Fibroblast of the aortic adventitia (primary cell): Measurements from ENCODE around the gene NXPH1. TPM values are rescaled to one million over a fixed set of nuclear protein-coding genes. Genes with fewer than 3 reads are reported as not detected.

Experiments used
- DNase-seq: peaks from one replicate; pipeline ENCODE4 v3.0.0-alpha.2; 2010; ENCODE audit warnings: low read depth
- H3K4me3 ChIP-seq: 2 replicates; pipeline ENCODE4 v1.5.1; 2011; ENCODE audit warnings: low read depth, mild to moderate bottlenecking, control low read depth, low read length, moderate library complexity
- total RNA-seq: library from RNA; depleted of rRNA; stranded (reverse); fragments of >200 nt; gene quantifications from 2 replicates; pipeline ENCODE4 v1.2.3, GENCODE V29; 2012; ENCODE audit warnings: low replicate concordance
- TF ChIP-seq, protein P1 (sequence below): IDR thresholded peaks from 2 replicates; pipeline ENCODE4 v1.5.1; 2011; ENCODE audit warnings: mild to moderate bottlenecking, low read length, control low read depth, inconsistent platforms; ENCODE audit not compliant: insufficient read depth

Gene NXPH1
- total RNA-seq, result not detected in 2 replicates

- TF ChIP-seq, protein P1, sequence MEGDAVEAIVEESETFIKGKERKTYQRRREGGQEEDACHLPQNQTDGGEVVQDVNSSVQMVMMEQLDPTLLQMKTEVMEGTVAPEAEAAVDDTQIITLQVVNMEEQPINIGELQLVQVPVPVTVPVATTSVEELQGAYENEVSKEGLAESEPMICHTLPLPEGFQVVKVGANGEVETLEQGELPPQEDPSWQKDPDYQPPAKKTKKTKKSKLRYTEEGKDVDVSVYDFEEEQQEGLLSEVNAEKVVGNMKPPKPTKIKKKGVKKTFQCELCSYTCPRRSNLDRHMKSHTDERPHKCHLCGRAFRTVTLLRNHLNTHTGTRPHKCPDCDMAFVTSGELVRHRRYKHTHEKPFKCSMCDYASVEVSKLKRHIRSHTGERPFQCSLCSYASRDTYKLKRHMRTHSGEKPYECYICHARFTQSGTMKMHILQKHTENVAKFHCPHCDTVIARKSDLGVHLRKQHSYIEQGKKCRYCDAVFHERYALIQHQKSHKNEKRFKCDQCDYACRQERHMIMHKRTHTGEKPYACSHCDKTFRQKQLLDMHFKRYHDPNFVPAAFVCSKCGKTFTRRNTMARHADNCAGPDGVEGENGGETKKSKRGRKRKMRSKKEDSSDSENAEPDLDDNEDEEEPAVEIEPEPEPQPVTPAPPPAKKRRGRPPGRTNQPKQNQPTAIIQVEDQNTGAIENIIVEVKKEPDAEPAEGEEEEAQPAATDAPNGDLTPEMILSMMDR, result no peak
- no peak within 1 kb of the TSS for H3K4me3 ChIP-seq
- no peak for DNase-seq
Measured at GRCh38 chr7:8433477-8434289, at the start of gene NXPH1. NXPH1 (plus strand) TSS chr7:8433609.

- TF ChIP-seq, protein P1, result no peak
- H3K4me3 ChIP-seq, result no peak overlapping the region
- no peak for DNase-seq
Measured at GRCh38 chr7:8384901-8385300, 48.5 kb upstream of the NXPH1 start.

GRCh38 chr7:8386926-8387550 lies 46.4 kb upstream of the NXPH1 start:
- no peak overlapping the region for H3K4me3 ChIP-seq
- TF ChIP-seq, protein P1, result no peak
- DNase-seq, result no peak

DNA sequence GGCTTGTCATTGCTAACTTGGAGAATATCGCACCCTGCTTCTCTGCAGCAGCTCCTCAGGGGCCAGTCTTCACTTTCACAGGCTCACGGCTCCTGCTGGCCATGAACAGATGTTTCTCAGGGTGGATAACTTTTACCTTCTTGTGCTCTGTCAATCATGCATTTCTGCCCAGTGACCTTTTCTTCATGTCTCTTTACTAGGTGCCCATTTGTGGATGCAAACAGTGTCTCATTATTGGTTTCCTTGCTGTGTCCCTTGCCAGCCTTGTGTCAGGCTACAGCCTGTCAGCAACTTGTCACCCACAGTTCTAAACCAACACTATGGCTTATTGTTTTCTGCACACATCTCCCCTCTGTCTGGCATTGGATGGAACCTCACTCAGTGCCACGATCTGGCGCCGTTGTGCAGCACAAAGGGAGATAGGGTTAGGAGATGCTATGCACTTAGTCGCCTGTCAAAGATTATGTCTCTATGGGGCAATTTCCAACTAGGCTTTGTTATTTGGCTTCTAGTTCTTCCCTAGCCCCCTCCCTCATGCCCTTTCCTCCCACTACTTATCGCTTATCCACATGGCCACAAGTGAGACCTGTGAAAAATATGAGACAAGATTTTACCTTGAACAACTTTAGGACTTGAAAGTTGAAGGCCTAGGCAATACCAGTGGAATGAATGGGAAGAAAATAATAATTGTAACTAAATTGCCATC lies 45.7 kb upstream of the NXPH1 start:
- TF ChIP-seq, protein P1, result no peak
- DNase-seq, result no peak
- H3K4me3 ChIP-seq, result no peak overlapping the region

DNA sequence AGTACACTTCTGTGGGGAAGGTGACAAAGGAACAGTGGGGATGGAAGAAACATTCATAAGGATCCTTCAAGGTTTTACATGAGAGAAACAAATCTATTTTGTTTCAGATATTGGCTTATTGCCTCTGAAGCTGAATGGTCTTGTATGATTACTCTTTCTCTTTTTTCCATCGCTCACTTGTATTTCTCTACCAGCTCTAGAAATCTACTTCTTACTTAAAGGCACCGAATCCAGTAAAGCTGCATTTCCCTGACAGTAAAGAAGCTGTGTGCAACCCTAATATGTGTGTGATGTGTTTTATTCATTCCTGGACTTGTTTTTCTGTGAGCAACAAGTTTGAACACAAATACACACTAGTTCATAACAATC lies 45.2 kb upstream of the NXPH1 start:
- no peak for DNase-seq
- no peak overlapping the region for H3K4me3 ChIP-seq
- TF ChIP-seq, protein P1, result no peak

GRCh38 chr7:8389593-8390261 lies 43.7 kb upstream of the NXPH1 start:
- TF ChIP-seq, protein P1, result no peak
- no peak overlapping the region for H3K4me3 ChIP-seq
- DNase-seq, result no peak
